OCI-LY7 (cell line): ENCODE results near the gene IFNL3. TPM values are rescaled to one million over a fixed set of nuclear protein-coding genes. Genes with fewer than 3 reads are reported as not detected.
"Not testable (repeated sequence)": the region's sequence is repeated elsewhere in the genome, so short reads cannot be mapped to it uniquely, and the experiment has no call there.

Experiments used
- BruUV-seq: library from RNA; stranded (reverse); fragments of 400-500 nt; replicated peaks from 2 replicates; lab custom pipeline; 2021; lab: Mats Ljungman, UMichigan
- CTCF ChIA-PET: fragments of 300-600 bp; sonication (Branson Sonifier 250); formaldehyde crosslinking; loops from one replicate; lab custom pipeline; 2022; ENCODE audit warnings: antibody characterized with exemption; ENCODE audit not compliant: unreplicated experiment; lab: Charles Lee
- POLR2A ChIA-PET: fragments of 300-600 bp; sonication (Branson Sonifier 250); formaldehyde crosslinking; loops from one replicate; lab custom pipeline; 2022; ENCODE audit warnings: antibody characterized with exemption; lab: Charles Lee
- DNase-seq: peaks from one replicate; pipeline ENCODE4 v3.0.0-alpha.2; 2015; ENCODE audit warnings: low spot score
- H2AFZ ChIP-seq: fragments of 200-600 bp; sonication (generic), shearing (Covaris generic); 2 replicates; pipeline ENCODE4 v1.6.1; 2014; ENCODE audit warnings: mild to moderate bottlenecking, antibody characterized with exemption, low read length, moderate library complexity
- H3K27ac ChIP-seq: fragments of 200-600 bp; sonication (generic); 2 replicates; pipeline ENCODE4 v1.5.1; 2014; ENCODE audit warnings: mixed run types, low read depth, mild to moderate bottlenecking, moderate library complexity, low read length, inconsistent platforms; ENCODE audit not compliant: poor library complexity, severe bottlenecking
- H3K36me3 ChIP-seq: fragments of 200-600 bp; sonication (generic); 2 replicates; pipeline ENCODE4 v1.6.1; 2014; ENCODE audit warnings: mild to moderate bottlenecking, antibody characterized with exemption, low read length, moderate library complexity, mixed read lengths; ENCODE audit not compliant: insufficient read depth
- H3K4me1 ChIP-seq: fragments of 200-600 bp; sonication (generic); 2 replicates; pipeline ENCODE4 v1.5.1; 2014; ENCODE audit warnings: mild to moderate bottlenecking, low read length; ENCODE audit not compliant: insufficient read depth, poor library complexity, severe bottlenecking
- H3K4me2 ChIP-seq: fragments of 200-600 bp; sonication (generic); 2 replicates; pipeline ENCODE4 v1.6.1; 2014; ENCODE audit warnings: mild to moderate bottlenecking, low read length
- H3K4me3 ChIP-seq: fragments of 200-600 bp; sonication (generic); 2 replicates; pipeline ENCODE4 v1.5.1; 2014; ENCODE audit warnings: mild to moderate bottlenecking, low read depth, low read length; ENCODE audit not compliant: poor library complexity, severe bottlenecking
- H3K79me2 ChIP-seq: fragments of 200-600 bp; sonication (generic); 2 replicates; pipeline ENCODE4 v1.6.1; 2016; ENCODE audit warnings: low read depth, mild to moderate bottlenecking, low read length, moderate library complexity, mixed read lengths; ENCODE audit not compliant: insufficient read depth
- H3K9me2 ChIP-seq: fragments of 200-600 bp; sonication (generic); 2 replicates; pipeline ENCODE4 v1.6.1; 2016; ENCODE audit warnings: mild to moderate bottlenecking, low read length, mixed read lengths; ENCODE audit not compliant: insufficient read depth
- H3K9me3 ChIP-seq: fragments of 200-600 bp; sonication (generic); 2 replicates; pipeline ENCODE4 v1.6.1; 2014; ENCODE audit warnings: mild to moderate bottlenecking, mixed run types, low read length, mixed read lengths
- H4K20me1 ChIP-seq: fragments of 200-600 bp; sonication (generic); 2 replicates; pipeline ENCODE4 v1.6.1; 2014; ENCODE audit warnings: mild to moderate bottlenecking, antibody characterized with exemption, low read length, moderate library complexity, mixed read lengths; ENCODE audit not compliant: insufficient read depth
- EZH2phosphoT487 ChIP-seq: fragments of 200-600 bp; sonication (generic); IDR thresholded peaks from 2 replicates; pipeline ENCODE4 v1.6.1; 2018; ENCODE audit warnings: low read depth, borderline replicate concordance, mild to moderate bottlenecking, mixed run types, antibody characterized with exemption, low read length, moderate library complexity, mixed read lengths
- intact Hi-C: fragments of 100-400 bp; cut with micrococcal nuclease; formaldehyde crosslinking; loops from one replicate; pipeline ENCODE4 v1.10.0; 2022; ENCODE audit not compliant: unreplicated experiment
- total RNA-seq, 2 experiments: library from RNA; depleted of rRNA in 1 of 2; stranded (reverse); fragments of >200 nt in 1 of 2; shearing (Covaris generic) in 1 of 2; gene quantifications; 2 replicates each; pipeline ENCODE4 v1.2.3, GENCODE V29; 2014 to 2022
- TF ChIP-seq, protein P1 (sequence below): fragments of 200-600 bp; sonication (generic); conservative IDR thresholded peaks from 2 replicates; pipeline ENCODE4 v1.5.1; 2014; ENCODE audit warnings: mild to moderate bottlenecking, antibody characterized with exemption, low read length, moderate library complexity, mixed read lengths

Gene IFNL3
- total RNA-seq, 2 experiments from 2014 or later: not detected

DNA sequence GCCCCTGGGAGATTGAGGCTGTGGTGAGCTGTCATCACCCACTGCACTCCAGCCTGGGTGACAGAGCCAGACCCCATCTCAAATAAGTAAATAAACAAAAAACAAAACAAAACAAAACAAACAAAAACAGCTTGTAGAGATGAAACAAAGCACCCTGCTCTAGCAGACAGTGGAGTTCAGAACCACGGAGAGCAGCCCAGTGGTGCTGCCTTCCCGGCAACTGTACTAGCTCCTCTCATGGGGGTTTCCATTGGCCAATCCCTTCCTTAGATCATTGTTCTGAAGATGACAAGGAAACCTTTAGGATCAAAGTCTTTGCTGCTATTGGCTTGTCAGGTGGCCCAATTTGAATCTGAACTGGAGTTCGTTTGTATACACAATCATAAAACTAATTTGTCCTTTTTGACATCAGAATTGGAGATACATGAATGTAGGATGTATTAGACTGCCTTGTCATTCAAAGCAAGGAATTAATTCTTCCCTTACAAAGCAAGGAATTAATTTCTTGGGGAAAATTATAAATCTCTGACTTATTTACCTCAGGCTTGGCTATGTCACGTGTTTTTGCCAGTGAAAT lies 21.0 kb downstream of the IFNL3 start:
- no peak overlapping the region for H2AFZ ChIP-seq
- ChIA-PET CTCF (no interaction called here), POLR2A (interaction anchor here (0.8 kb wide), 1 partner anchor 141 kb away, joined by 3 read pairs; no protein-coding TSS in a partner anchor)
- H3K36me3 ChIP-seq: no peaks in the 10 kb centered on the region
- no peak overlapping the region for H3K4me3 ChIP-seq
- H3K27ac ChIP-seq: no peak overlapping the region
- no peaks in the 10 kb centered on the region for H3K4me1 ChIP-seq
- no peaks in the 10 kb centered on the region for H3K9me2 ChIP-seq
- intact Hi-C loops: no loop called here
- TF ChIP-seq, protein P1, sequence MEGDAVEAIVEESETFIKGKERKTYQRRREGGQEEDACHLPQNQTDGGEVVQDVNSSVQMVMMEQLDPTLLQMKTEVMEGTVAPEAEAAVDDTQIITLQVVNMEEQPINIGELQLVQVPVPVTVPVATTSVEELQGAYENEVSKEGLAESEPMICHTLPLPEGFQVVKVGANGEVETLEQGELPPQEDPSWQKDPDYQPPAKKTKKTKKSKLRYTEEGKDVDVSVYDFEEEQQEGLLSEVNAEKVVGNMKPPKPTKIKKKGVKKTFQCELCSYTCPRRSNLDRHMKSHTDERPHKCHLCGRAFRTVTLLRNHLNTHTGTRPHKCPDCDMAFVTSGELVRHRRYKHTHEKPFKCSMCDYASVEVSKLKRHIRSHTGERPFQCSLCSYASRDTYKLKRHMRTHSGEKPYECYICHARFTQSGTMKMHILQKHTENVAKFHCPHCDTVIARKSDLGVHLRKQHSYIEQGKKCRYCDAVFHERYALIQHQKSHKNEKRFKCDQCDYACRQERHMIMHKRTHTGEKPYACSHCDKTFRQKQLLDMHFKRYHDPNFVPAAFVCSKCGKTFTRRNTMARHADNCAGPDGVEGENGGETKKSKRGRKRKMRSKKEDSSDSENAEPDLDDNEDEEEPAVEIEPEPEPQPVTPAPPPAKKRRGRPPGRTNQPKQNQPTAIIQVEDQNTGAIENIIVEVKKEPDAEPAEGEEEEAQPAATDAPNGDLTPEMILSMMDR: no peak
- TF ChIP-seq EZH2phosphoT487: no peak
- H4K20me1 ChIP-seq: no peaks in the 10 kb centered on the region
- no peaks in the 10 kb centered on the region for H3K9me3 ChIP-seq
- H3K79me2 ChIP-seq: no peaks in the 10 kb centered on the region
- no peak overlapping the region for H3K4me2 ChIP-seq
- BruUV-seq: no TSS peak
- no peak for DNase-seq

DNA sequence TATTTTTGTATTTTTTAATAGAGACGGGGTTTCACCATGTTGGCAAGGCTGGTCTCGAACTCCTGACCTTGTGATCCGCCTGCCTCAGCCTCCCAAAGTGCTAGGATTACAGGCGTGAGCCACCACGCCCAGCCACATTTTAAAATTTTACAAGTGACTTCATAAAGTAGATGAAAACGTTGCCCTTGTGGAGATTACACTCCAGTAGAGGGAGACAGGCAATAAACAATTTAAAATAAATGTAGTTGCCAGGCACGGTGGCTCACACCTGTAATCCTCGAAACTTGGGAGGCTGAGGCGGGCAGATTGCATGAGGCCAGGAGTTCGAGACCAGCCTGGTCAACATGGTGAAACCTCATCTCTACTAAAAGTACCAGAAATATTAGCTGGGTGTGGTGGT lies 25.7 kb downstream of the IFNL3 start:
- CTCF ChIA-PET, H3K9me3 ChIP-seq, H3K4me1 ChIP-seq, H3K4me2 ChIP-seq, H2AFZ ChIP-seq, BruUV-seq, H3K4me3 ChIP-seq, H4K20me1 ChIP-seq, intact Hi-C loops, H3K36me3 ChIP-seq, H3K9me2 ChIP-seq, POLR2A ChIA-PET, H3K79me2 ChIP-seq, H3K27ac ChIP-seq, DNase-seq: not testable (repeated sequence)
- TF ChIP-seq, protein P1: 0 out of 2 replicates have a peak, but pooled peaks have one; percentile 13

DNA sequence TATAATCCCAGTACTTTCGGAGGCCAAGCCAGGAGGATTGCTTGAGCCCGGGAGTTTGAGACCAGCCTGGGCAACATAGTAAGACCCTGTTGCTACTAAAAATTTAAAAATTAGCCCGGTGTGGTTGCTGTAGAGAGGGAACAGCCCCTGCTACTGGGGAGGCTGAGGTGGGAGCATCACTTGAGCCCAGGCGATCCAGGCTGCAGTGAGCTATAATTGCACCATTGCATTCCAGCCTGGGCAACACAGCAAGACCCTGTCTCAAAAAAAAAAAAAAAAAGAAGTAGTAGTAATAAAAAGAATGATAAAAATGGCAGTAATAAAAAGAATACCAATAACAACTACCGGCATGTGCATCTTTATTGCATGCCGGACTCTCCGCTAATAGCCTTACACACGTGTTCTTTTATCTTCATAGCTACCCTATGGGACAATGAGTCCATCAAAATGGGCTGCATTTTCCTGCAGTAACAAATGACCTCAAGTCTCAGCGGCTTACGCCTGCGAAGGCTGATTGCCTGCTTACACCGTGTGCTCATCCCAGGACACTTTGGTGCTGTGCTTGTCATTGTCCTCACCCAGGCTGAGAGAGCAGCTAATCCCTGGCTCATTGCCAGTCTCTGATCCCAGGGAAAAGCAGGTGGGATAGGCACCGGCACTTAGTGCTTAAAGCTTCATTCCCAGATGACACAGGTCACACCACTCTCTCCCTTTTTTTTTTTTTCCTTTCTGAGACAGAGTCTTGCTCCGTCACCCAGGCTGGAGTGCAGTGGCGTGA lies 26.4 kb downstream of the IFNL3 start:
- H2AFZ ChIP-seq: no peak overlapping the region
- no peak for TF ChIP-seq EZH2phosphoT487
- TF ChIP-seq, protein P1: no peak
- H4K20me1 ChIP-seq: no peaks in the 10 kb centered on the region
- no peaks in the 10 kb centered on the region for H3K79me2 ChIP-seq
- no peak overlapping the region for H3K27ac ChIP-seq
- POLR2A ChIA-PET: no interaction called here
- CTCF ChIA-PET: no interaction called here
- no TSS peak for BruUV-seq
- no peak overlapping the region for H3K4me3 ChIP-seq
- intact Hi-C loops: no loop called here
- H3K9me3 ChIP-seq: no peaks in the 10 kb centered on the region
- no peak overlapping the region for H3K4me2 ChIP-seq
- H3K9me2 ChIP-seq: no peaks in the 10 kb centered on the region
- no peak for DNase-seq
- no peaks in the 10 kb centered on the region for H3K36me3 ChIP-seq
- H3K4me1 ChIP-seq: no peaks in the 10 kb centered on the region
